ENCODE results near the gene ILRUN.
"Not testable (repeated sequence)": the region's sequence is repeated elsewhere in the genome, so short reads cannot be mapped to it uniquely, and the experiment has no call there.

Gene ILRUN

DNA sequence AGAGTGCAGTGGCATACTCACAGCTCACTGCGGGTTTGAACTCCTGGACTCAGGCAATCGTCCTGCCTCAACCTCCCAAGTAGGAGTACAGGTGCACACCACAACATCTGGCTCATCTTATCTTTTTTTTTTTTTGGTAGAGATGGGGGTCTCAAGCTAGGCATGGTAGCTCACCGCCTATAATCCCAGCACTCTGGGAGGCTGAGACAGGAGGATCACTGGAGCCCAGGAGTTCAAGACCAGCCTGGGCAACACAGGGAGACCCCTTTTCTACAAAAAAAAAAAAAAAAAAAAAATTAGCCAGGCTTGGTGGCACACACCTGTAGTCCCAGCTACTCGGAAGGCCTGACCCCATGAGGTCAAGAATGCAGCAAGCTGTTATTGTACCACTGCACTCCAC, 31.5 kb downstream of the ILRUN start:
- no peak for DNase-seq (ENCODE audit: low read depth in 2 of 2)

DNA sequence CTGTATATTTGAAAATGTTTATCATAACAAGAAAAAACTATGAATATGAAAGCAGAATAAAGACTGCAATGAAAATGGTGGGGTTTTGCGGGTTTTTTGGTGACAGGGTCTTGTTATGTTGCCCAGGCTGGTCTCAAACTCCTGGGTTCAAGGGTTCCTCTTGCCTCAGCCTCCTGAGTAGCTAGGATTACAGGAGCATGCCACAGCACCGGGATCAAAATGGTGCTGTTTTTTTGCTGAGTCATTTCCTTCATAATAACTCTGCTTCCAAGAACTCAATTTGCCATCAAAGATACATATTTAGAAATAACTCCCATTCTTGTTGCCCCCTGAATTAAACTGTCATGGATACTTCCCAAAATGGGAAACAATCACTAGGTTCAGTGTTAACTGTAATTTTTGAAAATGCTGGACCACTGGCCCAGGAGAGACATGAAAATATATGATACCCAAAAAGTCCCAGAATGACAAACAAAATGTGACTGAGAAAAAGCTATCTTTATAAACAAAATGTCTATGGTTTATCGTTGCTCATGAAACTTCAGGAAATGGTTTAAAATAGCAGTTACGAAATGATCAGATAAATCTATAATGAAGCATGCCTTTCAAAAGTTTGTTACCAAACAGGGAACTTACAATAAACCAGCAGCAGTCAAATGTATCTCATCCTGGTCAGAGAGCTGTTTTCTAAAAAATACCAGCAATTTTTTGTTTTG, 32.2 kb downstream of the ILRUN start:
- no peak for DNase-seq (ENCODE audit: low read depth in 2 of 2)

DNA sequence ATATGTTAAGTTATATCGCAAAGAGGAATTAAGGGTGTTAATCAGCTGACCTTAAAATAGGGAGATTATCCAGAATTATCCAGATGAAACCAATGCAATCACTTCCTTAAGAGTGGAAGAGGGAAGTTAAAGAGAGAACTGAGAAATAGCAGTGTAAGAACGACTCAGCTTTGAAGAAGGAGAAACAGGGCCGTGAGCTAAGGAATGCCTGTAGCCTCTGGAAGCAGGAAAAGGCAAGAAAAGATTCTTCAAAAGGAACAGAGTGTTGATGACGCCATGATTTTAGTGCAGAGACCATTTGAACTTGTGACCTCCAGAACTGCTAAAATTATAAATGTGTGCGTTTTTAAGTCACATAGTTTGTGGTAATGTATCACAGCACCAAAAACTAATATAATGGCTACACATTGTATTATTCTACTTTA, 32.7 kb downstream of the ILRUN start:
- no peak for DNase-seq (ENCODE audit: low read depth in 2 of 2)

DNA sequence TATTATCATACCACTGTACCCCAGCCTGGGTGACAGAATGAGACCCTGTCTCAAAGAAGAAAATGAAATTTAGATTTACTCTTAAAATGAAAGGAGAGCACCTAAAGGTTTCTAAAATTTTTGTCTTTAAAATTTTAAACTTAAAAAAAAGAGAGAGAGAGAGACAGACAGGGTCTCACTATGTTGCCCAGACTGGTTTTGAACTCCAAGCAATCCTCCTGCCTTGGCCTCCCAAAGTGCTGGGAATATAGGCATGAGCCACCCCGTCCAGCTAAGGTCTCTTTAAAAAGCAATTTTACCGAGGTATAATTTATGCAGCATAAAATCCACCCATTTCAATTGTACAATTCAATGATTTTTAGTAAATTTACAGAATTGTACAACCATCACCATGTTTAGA, 33.2 kb downstream of the ILRUN start:
- no peak for DNase-seq (ENCODE audit: low read depth in 2 of 2)

DNA sequence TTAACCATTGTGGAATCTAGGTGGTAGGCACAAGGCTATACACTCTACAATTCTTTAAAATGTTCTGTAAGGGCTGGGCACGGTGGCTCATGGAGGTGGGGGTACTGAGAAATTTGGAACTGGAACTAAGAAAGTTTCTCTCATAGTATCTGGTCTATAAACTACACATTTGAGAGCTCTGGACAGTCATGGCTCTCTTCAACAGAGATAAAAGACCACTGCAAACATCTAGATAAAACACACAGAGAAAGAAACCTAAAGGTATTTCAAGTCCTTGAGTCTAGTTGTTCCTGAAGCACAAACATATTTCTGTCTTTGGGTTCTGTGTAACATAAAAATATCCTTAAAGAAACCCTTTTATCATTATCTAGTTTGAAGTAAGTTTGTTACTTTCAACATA, 35.2 kb downstream of the ILRUN start:
- no peak for DNase-seq (ENCODE audit: low read depth in 2 of 2)

DNA sequence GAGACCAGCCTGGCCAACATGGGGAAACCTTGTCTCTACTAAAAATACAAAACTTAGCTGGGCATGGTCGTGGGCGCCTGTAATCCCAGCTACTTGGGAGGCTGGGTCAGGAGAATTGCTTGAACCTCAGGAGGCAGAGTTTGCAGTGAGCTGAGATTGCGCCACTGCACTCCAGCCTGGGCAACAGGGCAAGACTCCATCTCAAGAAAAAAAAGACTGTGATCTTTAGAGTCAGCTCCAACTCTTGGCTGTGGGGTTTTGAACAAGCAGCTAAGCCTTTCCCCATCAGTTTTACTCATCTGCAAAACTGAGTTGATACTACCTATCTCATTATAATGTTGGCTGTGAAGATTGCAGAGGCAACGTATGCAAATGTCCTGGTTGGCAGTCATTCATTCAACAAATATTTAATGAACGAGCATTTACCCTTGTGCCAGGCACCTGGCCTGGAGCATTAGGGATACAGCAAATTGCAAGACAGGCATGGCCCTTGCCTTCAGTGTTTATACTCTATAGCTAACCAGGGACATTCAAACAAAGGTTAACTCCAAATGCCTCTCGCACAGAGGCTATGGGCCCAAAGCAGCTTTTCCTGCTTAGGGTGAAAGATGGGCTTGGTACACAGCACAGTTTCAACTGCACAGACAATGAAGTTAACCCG, 37.8 kb downstream of the ILRUN start:
- DNase-seq (ENCODE audit: low read depth in 2 of 2) = no peak

DNA sequence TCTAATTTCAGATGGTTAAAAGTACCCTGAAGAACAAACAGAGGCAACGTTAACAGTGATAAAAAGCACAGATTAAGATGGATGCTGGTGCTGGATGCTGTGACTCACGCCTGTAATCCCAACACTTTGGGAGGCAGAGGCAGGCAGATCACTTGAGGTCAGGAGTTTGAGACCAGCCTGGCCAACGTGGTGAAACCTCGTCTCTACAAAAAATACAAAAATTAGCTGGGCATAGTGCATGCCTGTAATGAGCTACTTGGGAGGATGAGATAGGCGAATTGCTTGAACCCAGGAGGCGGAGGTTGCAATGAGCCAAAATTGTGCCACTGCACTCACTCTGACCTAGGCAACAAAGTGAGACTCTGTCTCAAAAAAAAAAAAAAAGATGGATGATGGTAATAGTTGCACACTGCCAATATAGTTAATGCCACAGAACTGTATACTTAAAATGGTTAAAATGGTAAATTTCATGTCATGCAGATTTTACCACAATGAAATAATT, 38.5 kb downstream of the ILRUN start:
- DNase-seq (ENCODE audit: low read depth in 2 of 2) = not testable (repeated sequence)

DNA sequence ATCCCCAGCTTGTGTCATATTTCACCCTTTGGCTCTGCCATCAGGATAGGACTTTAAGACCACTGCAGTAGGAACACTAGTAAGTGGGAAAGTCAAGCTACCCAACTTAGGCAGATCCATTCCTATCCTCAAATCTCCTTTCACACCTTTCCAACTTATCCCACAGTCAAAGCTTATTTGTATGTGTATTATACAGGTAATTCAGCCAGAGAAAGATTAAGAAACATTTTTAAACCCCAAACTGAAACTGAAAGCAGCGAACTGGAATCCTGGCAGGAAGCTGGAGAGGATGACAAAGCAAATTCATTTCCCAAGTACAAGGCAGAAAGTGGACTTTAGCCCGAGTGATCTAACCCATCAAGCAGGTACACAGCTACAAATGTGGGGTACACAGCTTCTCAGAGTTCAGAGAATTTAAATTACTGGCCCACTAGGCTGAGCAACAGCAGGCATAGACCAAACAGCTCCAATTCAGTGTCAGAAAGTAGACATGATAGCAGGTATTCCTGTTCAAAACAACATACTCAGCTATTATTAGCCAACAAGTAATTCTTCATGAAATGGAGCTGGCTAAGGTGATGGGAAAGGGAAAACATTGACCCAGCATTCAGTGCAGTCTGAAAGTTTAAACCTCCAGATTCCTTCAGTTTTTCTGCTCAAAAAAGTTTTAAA, 39.1 kb downstream of the ILRUN start:
- DNase-seq (ENCODE audit: low read depth in 2 of 2) = no peak

DNA sequence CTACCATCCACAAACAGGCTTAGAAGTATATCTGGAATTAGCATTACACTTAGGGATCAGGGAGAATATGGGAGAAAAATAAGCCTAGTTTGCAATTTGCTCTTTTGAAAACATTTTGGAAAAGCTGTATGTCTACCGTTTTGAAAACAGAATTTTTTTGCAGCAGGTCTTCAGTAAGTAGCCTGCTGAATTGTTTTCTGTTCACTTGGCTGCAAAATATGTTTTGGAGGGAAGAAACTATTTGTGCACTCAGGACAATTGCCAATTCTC, 39.6 kb downstream of the ILRUN start:
- no peak for DNase-seq (ENCODE audit: low read depth in 2 of 2)

DNA sequence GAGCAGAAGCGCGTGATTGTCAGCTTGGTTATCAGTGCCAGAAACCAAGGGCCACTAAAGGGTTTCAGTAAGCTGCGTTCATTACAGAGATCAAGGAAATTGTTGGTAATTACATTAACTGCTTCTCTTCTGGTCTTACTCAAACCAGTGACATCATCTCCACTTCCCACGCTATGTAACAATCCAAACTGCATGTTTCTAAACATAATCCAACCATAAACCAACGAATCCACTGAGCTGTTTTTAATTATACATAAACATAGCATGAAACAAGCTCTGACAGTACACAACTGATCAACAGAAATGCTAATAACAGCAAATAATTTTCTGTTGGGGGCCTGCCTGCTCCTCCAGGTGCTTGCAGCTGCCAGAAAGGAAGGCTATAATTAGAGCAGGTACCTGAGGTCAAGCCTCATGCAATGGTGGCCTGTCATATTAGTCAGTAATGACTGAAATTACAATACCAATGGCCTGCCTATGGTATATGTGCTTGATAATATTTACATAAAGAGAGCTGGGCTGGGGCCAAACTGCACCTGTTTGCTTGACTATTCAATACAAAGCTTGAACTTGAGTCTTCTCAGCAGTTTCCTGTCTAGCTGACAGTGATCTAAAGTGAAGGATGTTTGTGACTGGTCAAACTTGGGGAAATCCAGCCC, 40.1 kb downstream of the ILRUN start:
- DNase-seq (ENCODE audit: low read depth in 2 of 2) = no peak

DNA sequence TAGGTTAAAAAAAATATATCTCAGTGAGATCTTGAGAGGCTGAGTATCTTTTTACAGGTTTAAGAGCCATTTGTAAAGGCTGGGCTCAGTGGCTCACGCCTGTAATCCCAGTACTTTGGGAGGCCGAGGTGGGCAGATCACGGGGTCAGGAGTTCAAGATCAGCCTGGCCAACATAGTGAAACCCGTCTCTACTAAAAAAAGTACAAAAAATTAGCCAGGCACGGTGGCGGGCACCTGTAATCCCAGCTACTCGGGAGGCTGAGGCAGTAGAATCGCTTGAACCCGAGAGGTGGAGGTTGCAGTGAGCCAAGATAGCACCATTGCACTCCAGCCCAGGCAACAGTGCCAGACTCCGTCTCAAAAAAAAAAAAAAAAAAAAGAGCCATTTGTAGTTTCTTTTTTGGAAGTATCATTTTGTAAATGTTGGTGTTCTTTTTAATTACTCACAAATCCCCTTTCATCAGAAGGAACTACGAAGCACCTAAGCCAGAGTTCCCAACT, 40.6 kb downstream of the ILRUN start:
- DNase-seq (ENCODE audit: low read depth in 2 of 2) = not testable (repeated sequence)

DNA sequence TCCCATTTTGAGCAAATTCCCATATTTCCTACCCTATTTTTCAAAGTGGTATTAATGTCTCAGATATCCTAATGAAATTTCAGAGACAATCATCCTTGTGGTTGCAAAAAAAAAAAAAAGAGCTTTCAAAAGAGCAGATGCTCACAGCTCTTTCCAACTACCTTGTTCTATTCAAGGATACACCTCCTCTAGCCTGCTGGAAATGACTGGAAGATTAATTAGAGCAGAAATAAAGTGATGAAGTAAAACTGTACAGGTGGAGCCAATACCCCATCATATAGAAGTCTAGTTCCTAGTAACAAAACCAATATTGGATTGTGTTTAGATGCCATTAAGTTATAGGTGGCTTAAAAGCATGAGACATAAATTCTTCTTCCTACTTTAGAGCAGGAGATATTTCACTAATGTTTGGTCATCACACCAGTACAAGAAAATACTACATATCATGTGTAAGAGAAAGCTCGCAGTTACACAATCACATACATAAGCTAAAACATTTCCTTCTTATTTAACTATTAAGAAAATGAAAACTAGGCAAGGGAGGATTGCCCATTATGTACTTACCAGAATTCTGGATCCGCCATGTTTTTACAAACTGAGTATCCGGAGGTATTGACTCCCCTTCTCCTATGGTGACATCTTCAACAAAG, 42.4 kb downstream of the ILRUN start:
- no peak for DNase-seq (ENCODE audit: low read depth in 2 of 2)

DNA sequence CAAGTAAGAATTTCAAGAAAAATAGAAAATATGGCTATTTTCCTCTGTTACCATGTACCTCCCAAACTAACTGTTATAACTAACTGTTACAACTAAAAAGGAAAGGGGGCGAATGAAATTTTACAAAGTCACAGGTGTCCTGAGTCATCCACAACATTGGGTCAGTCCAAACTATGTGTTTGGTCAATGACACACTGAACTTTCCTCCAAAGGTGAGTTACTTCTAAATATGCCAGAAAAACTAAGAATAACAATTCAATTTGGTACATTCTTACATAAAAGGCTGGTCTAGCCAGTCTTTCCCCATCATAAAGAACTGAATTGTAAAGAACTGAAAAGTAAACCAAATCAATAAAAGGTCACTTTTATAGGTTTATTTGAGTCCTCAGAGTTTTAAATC, 44.3 kb downstream of the ILRUN start:
- DNase-seq (ENCODE audit: low read depth in 2 of 2) = no peak

DNA sequence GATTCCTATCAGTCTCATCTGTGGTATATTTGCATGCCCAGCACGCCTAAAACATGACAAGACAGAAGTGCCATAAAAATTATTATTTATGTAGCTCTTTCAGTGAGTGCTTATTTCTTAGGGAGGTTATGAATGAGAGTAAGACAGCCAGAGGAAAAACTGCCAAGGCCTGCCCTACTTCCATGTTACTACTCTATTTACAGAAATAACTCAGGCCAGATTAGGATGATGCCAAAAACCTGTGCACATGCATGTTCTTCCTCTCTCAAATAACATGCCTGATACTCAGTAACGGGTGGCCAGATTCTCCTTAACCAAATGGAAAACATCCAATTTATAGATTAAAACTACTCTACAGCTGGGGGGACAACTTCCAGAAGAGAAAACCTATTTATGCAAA, 45.7 kb downstream of the ILRUN start:
- no peak for DNase-seq (ENCODE audit: low read depth in 2 of 2)

DNA sequence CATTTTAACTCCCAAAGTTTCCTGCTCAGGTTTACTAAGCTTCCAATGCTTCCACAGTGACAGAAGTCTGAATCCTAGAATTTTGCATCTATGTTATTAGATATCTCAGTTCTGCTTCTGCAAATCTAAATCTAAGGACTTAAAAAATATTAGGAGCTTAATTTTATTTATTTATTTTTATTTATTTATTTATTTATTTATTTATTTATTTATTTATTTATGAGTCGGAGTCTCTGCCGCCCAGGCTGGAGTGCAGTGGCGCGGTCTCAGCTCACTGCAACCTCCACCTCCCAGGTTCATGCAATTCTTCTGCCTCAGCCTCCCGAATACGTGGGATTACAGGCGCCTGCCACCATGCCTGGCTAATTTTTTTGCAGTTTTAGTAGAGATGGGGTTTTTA, 46.3 kb downstream of the ILRUN start:
- DNase-seq (ENCODE audit: low read depth in 2 of 2) = not testable (repeated sequence)

DNA sequence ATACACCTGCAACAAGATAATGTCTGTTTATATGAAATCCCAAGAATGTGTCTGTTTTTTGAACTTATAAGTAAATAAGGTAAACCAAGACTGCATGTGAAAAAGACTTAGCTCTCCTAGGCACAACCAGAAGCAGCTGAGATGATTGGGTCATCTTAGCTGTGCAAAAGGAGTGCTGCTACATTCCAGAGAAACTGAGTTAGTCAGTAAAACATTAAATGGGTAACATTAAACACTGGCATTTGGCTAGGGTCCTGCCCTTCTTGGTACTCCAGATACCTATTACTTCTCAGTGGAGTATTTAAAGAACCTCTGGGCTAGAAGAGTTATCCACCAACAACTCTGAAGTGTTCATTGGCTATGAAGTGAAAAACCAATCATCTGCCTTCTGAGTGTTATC, 47.8 kb downstream of the ILRUN start:
- no peak for DNase-seq (ENCODE audit: low read depth in 2 of 2)

Measured in activated CD8-positive, alpha-beta memory T cell treated with anti-CD3 and anti-CD28 coated beads for 4 hours (primary cell).